NCI-H226 (cell line): ENCODE measurements around the gene SMAD3.

Experiments
- DNase-seq: peaks from one replicate; pipeline ENCODE4 v3.0.0-alpha.2; 2015

Gene SMAD3

GRCh38 chr15:67036775-67037555, 28.4 kb upstream of the SMAD3 start:
- no peak for DNase-seq

- DNase-seq, result no peak
Observed at GRCh38 chr15:67037694-67038093, 27.7 kb upstream of the SMAD3 start.

- no peak for DNase-seq
Observed at GRCh38 chr15:67038736-67039135, 26.7 kb upstream of the SMAD3 start.

- DNase-seq, result no peak
Observed at GRCh38 chr15:67039384-67040075, 25.9 kb upstream of the SMAD3 start.

GRCh38 chr15:67040277-67040676, 25.1 kb upstream of the SMAD3 start:
- DNase-seq, result no peak

GRCh38 chr15:67042551-67043142, 22.8 kb upstream of the SMAD3 start:
- DNase-seq, result peak; percentile 73

GRCh38 chr15:67043939-67044771, 21.2 kb upstream of the SMAD3 start:
- peak; percentile 100 for DNase-seq

GRCh38 chr15:67047149-67047661, 18.2 kb upstream of the SMAD3 start:
- no peak for DNase-seq

- DNase-seq, result peak; percentile 100
Observed at GRCh38 chr15:67048281-67049279, 16.8 kb upstream of the SMAD3 start.

- DNase-seq, result peak; percentile 100
Observed at GRCh38 chr15:67049351-67050044, 15.9 kb upstream of the SMAD3 start.

GRCh38 chr15:67050062-67050461, 15.3 kb upstream of the SMAD3 start:
- DNase-seq, result peak; percentile 97

- peak; percentile 30 for DNase-seq
Observed at GRCh38 chr15:67050522-67051087, 14.8 kb upstream of the SMAD3 start.

GRCh38 chr15:67051088-67052045, 14.0 kb upstream of the SMAD3 start:
- peak; percentile 26 for DNase-seq

- DNase-seq, result no peak
Observed at GRCh38 chr15:67054676-67055075, 10.7 kb upstream of the SMAD3 start.

- DNase-seq, result no peak
Observed at GRCh38 chr15:67059127-67059553, 6.3 kb upstream of the SMAD3 start.

GRCh38 chr15:67061811-67062368, 3.5 kb upstream of the SMAD3 start:
- no peak for DNase-seq

GRCh38 chr15:67062369-67062985, 2.9 kb upstream of the SMAD3 start:
- DNase-seq, result no peak
